Activated T-cell treated with anti-CD3 and anti-CD28 coated beads, Interleukin-2, amount 50 U/mL, for 24 hours (primary cell): ENCODE measurements around the gene PTTG2.

ENCODE experiments used
- DNase-seq: peaks from one replicate; pipeline ENCODE4 v3.0.0-alpha.2; 2020
- H3K27ac Mint-ChIP-seq: 2 replicates; pipeline ENCODE4 v1.8.0; 2020; ENCODE audit warnings: mild to moderate bottlenecking, mixed read lengths
- H3K27me3 Mint-ChIP-seq: 2 replicates; pipeline ENCODE4 v1.8.0; 2020; ENCODE audit warnings: mixed read lengths
- H3K36me3 Mint-ChIP-seq: 2 replicates; pipeline ENCODE4 v1.8.0; 2020; ENCODE audit warnings: low read depth, mixed read lengths
- H3K4me1 Mint-ChIP-seq: 2 replicates; pipeline ENCODE4 v1.8.0; 2020; ENCODE audit warnings: low read depth, mixed read lengths
- H3K4me3 Mint-ChIP-seq: 2 replicates; pipeline ENCODE4 v1.8.0; 2020; ENCODE audit warnings: mild to moderate bottlenecking, moderate library complexity, mixed read lengths
- H3K9me3 Mint-ChIP-seq: 2 replicates; pipeline ENCODE4 v1.8.0; 2020; ENCODE audit warnings: mixed read lengths

The PTTG2 gene

GRCh38 chr4:37988670-37989069 lies 28.5 kb downstream of the PTTG2 start:
- Mint-ChIP-seq H3K4me1 (peaks cover 15% of the 10 kb centered on the region), H3K9me3 (no peaks in the 10 kb centered on the region)

GRCh38 chr4:37989398-37990260 lies 29.4 kb downstream of the PTTG2 start:
- Mint-ChIP-seq H3K4me3 (no peak overlapping the region), H3K36me3 (peaks cover 11% of the 10 kb centered on the region), H3K27me3 (no peaks in the 10 kb centered on the region), H3K4me1 (peaks cover 20% of the 10 kb centered on the region), H3K27ac (no peak overlapping the region), H3K9me3 (no peaks in the 10 kb centered on the region)
- no peak for DNase-seq

More at GRCh38 chr4:37988670-37989069, 28.5 kb downstream of the PTTG2 start:
- Mint-ChIP-seq H3K27ac (no peak overlapping the region), H3K27me3 (no peaks in the 10 kb centered on the region), H3K4me3 (no peak overlapping the region), H3K36me3 (peaks cover 14% of the 10 kb centered on the region)
- no peak for DNase-seq

GRCh38 chr4:37990731-37991245 lies 30.6 kb downstream of the PTTG2 start:
- Mint-ChIP-seq H3K9me3 (no peaks in the 10 kb centered on the region), H3K4me1 (peaks cover 28% of the 10 kb centered on the region), H3K27me3 (no peaks in the 10 kb centered on the region)

GRCh38 chr4:37991623-37992410 lies 31.6 kb downstream of the PTTG2 start:
- Mint-ChIP-seq H3K27me3 (no peaks in the 10 kb centered on the region), H3K27ac (no peak overlapping the region), H3K4me1 (peaks cover 27% of the 10 kb centered on the region), H3K9me3 (no peaks in the 10 kb centered on the region), H3K36me3 (peaks cover 8% of the 10 kb centered on the region), H3K4me3 (no peak overlapping the region)
- no peak for DNase-seq

More at GRCh38 chr4:37990731-37991245, 30.6 kb downstream of the PTTG2 start:
- Mint-ChIP-seq H3K4me3 (no peak overlapping the region), H3K27ac (no peak overlapping the region), H3K36me3 (peaks cover 11% of the 10 kb centered on the region)
- DNase-seq, result no peak

GRCh38 chr4:37993806-37994205 lies 33.6 kb downstream of the PTTG2 start:
- Mint-ChIP-seq H3K9me3 (no peaks in the 10 kb centered on the region), H3K4me3 (no peak overlapping the region), H3K36me3 (peaks cover 3% of the 10 kb centered on the region), H3K27ac (no peak overlapping the region), H3K4me1 (peaks cover 41% of the 10 kb centered on the region), H3K27me3 (no peaks in the 10 kb centered on the region)
- DNase-seq, result no peak

- DNase-seq, result no peak
- H3K4me1 Mint-ChIP-seq, result peaks cover 49% of the 10 kb centered on the region
- no peak overlapping the region for H3K27ac Mint-ChIP-seq
- H3K4me3 Mint-ChIP-seq, result no peak overlapping the region
- peaks cover 2% of the 10 kb centered on the region for H3K36me3 Mint-ChIP-seq
- H3K9me3 Mint-ChIP-seq, result no peaks in the 10 kb centered on the region
- H3K27me3 Mint-ChIP-seq, result no peaks in the 10 kb centered on the region
Measured at GRCh38 chr4:37994569-37994968, 34.4 kb downstream of the PTTG2 start.

- Mint-ChIP-seq H3K27ac (no peak overlapping the region), H3K9me3 (no peaks in the 10 kb centered on the region), H3K27me3 (no peaks in the 10 kb centered on the region), H3K4me3 (no peak overlapping the region), H3K4me1 (peaks cover 55% of the 10 kb centered on the region), H3K36me3 (peaks cover 2% of the 10 kb centered on the region)
- no peak for DNase-seq
Measured at GRCh38 chr4:37995299-37995821, 35.2 kb downstream of the PTTG2 start.

- Mint-ChIP-seq H3K4me1 (peaks cover 55% of the 10 kb centered on the region), H3K4me3 (no peak overlapping the region), H3K27ac (no peak overlapping the region), H3K27me3 (no peaks in the 10 kb centered on the region), H3K9me3 (no peaks in the 10 kb centered on the region), H3K36me3 (peaks cover 2% of the 10 kb centered on the region)
- DNase-seq, result no peak
Measured at GRCh38 chr4:37995981-37996775, 36.0 kb downstream of the PTTG2 start.

GRCh38 chr4:37998226-37998625 lies 38.0 kb downstream of the PTTG2 start:
- Mint-ChIP-seq H3K27ac (no peak overlapping the region), H3K9me3 (no peaks in the 10 kb centered on the region), H3K4me1 (peaks cover 58% of the 10 kb centered on the region), H3K36me3 (no peaks in the 10 kb centered on the region), H3K27me3 (no peaks in the 10 kb centered on the region), H3K4me3 (no peak overlapping the region)
- DNase-seq, result no peak

- Mint-ChIP-seq H3K4me3 (no peak overlapping the region), H3K9me3 (no peaks in the 10 kb centered on the region), H3K4me1 (peaks cover 65% of the 10 kb centered on the region), H3K27me3 (no peaks in the 10 kb centered on the region), H3K27ac (peak overlapping the region; percentile 75), H3K36me3 (no peaks in the 10 kb centered on the region)
- DNase-seq, result no peak
Measured at GRCh38 chr4:37999000-37999716, 39.0 kb downstream of the PTTG2 start.

GRCh38 chr4:37999965-38000364 lies 39.8 kb downstream of the PTTG2 start:
- no peak for DNase-seq
- H3K9me3 Mint-ChIP-seq, result no peaks in the 10 kb centered on the region
- peaks cover 65% of the 10 kb centered on the region for H3K4me1 Mint-ChIP-seq
- no peak overlapping the region for H3K4me3 Mint-ChIP-seq
- H3K27me3 Mint-ChIP-seq, result no peaks in the 10 kb centered on the region
- H3K36me3 Mint-ChIP-seq, result no peaks in the 10 kb centered on the region
- H3K27ac Mint-ChIP-seq, result no peak overlapping the region

- Mint-ChIP-seq H3K9me3 (no peaks in the 10 kb centered on the region), H3K27me3 (no peaks in the 10 kb centered on the region), H3K36me3 (no peaks in the 10 kb centered on the region), H3K4me1 (peaks cover 65% of the 10 kb centered on the region), H3K4me3 (no peak overlapping the region), H3K27ac (no peak overlapping the region)
- no peak for DNase-seq
Measured at GRCh38 chr4:38001927-38002326, 41.7 kb downstream of the PTTG2 start.

GRCh38 chr4:38002451-38003071 lies 42.4 kb downstream of the PTTG2 start:
- Mint-ChIP-seq H3K36me3 (no peaks in the 10 kb centered on the region), H3K27me3 (no peaks in the 10 kb centered on the region), H3K27ac (no peak overlapping the region), H3K9me3 (no peaks in the 10 kb centered on the region), H3K4me1 (peaks cover 62% of the 10 kb centered on the region), H3K4me3 (no peak overlapping the region)
- DNase-seq, result no peak
